H1 (cell line): ENCODE data around the gene PPBP. TPM values are rescaled to one million over a fixed set of nuclear protein-coding genes. Genes with fewer than 3 reads are reported as not detected.

ENCODE experiments used
- ATF2 ChIP-seq: IDR thresholded peaks from 2 replicates; pipeline ENCODE4 v1.6.1; 2012; ENCODE audit warnings: low read length, inconsistent platforms
- SP2 ChIP-seq: IDR thresholded peaks from 2 replicates; pipeline ENCODE4 v1.6.1; 2012; ENCODE audit warnings: mild to moderate bottlenecking, low read length, inconsistent platforms
- SRF ChIP-seq: IDR thresholded peaks from 2 replicates; pipeline ENCODE4 v1.6.1; 2011; ENCODE audit warnings: mild to moderate bottlenecking, low read depth, low read length, moderate library complexity
- polyA plus RNA-seq, 7 experiments: library from polyadenylated mRNA; depleted of rRNA in 3 of 7; stranded (reverse) in 5 of 7; unstranded in 2 of 7; fragments of >200 nt in 5 of 7; fragments of 200-250 nt in 2 of 7; gene quantifications; 1 replicate in 5 of 7; 2 replicates in 1 of 7; 4 replicates in 1 of 7; pipeline versions ENCODE4 v1.2.1 to v1.2.3, GENCODE V29; 2011 to 2013; ENCODE audit warnings: missing spikeins in 2 of 7, mixed read lengths in 2 of 7
- total RNA-seq: library from RNA; stranded (reverse); fragmentation: NEBNext Ultra II Directional; extraction: Animal tissue kit (Norgen Biotek cat#: 25700); gene quantifications from 2 replicates; pipeline ENCODE4 v1.2.1, GENCODE V29; 2021
- TF ChIP-seq, protein P1 (sequence below): IDR thresholded peaks from 2 replicates; pipeline ENCODE4 v1.6.1; 2011; ENCODE audit warnings: low read depth, mild to moderate bottlenecking, low read length; ENCODE audit not compliant: insufficient read depth

The PPBP gene
- total and polyA plus RNA-seq, 2 of the 8 experiments (the other 6 are each of a cell fraction or from before 2014, with no cell fraction given): 0.18 to 0.43 TPM

DNA sequence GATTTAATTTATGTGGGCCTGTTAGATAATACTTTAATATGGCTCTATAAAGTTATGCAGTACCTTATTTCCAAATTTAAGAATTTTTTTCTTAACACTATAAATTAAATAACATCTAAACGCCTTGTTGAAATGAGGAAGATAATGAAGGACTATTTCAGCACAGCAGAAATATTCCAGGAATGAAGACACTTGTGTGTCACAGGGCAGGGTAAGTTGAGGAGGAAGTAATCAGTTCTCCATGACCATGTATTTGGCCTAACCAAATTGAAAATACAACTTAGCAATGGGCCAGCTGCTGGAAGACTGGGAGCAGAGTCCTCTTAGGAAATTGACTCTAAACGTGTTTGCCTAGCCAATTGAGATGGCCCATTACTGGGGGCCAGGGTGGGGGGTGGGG, 33.6 kb upstream of the PPBP start (continued):
- TF ChIP-seq ATF2 (no peak), SRF (no peak), SP2 (no peak)
- TF ChIP-seq, protein P1, sequence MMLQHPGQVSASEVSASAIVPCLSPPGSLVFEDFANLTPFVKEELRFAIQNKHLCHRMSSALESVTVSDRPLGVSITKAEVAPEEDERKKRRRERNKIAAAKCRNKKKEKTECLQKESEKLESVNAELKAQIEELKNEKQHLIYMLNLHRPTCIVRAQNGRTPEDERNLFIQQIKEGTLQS: no peak
- TF ChIP-seq, all 59 proteins: peak for 0
